HUDEP-2 (cell line): Measurements from ENCODE around the gene KIF5A.

Experiments
- DNase-seq, 76 experiments: peaks; one replicate each; lab custom pipeline; 2025; ENCODE audit not compliant: unreplicated experiment in 76 of 76; lab: John Stamatoyannopoulos, UW

The KIF5A gene

DNA sequence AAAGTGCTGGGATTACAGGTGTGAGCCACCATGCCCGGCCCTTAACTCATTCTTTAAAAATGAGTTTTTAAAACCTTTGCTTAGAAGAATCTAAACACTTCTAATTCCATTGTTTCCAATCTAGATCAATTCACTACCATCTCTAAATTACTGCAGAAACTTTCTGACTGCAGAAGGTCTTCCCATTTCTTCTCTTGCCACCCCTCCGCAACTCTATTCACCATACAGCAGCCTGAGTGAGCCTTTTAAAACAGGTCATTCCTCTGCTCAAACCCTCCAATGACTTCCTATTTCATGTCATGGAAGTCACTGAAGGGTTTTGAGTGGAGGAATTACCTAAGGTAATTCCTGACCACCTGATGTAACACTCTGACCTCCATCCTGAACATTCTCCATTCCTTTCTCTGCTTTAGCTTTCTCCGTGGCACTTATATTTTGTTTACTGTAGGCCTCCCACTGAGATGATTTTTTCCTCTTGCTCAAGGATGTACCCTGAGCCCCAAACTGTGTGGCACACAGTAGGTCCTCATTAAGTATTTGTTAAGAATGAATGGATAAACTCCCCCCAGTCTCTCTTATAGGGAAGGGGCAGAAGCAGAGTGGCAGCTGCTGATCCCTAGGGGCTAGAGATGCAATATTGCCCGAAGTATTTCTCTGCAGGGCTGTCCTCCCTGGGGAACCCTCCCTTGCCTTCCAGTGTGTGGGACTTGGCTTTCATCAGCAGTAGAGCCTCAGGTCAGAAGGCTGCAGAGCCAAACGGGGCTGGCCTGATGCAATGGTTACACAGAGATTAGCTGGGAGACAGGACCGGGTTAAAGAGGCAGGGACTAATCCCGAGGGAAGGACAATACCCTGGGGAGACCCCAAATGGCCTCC lies 30.7 kb upstream of the KIF5A start:
- peak in 18 of 76 experiments; percentile 2 to 41 (median 21) for DNase-seq

DNA sequence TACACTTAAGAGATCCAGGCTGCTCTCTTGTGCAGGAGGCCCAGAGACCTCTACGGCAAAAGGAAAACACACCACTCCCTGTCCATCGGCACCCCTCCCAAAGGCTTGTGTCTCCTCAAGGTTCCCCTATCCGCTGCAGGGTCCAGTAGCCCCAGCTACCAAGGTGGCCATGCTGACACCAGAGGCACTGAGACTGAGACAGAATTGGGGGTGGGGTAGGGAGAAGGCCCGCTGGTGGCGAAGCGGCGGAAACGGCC lies 30.1 kb upstream of the KIF5A start:
- DNase-seq, result peak in 12 of 76 experiments; percentile 8 to 50 (median 34)

DNA sequence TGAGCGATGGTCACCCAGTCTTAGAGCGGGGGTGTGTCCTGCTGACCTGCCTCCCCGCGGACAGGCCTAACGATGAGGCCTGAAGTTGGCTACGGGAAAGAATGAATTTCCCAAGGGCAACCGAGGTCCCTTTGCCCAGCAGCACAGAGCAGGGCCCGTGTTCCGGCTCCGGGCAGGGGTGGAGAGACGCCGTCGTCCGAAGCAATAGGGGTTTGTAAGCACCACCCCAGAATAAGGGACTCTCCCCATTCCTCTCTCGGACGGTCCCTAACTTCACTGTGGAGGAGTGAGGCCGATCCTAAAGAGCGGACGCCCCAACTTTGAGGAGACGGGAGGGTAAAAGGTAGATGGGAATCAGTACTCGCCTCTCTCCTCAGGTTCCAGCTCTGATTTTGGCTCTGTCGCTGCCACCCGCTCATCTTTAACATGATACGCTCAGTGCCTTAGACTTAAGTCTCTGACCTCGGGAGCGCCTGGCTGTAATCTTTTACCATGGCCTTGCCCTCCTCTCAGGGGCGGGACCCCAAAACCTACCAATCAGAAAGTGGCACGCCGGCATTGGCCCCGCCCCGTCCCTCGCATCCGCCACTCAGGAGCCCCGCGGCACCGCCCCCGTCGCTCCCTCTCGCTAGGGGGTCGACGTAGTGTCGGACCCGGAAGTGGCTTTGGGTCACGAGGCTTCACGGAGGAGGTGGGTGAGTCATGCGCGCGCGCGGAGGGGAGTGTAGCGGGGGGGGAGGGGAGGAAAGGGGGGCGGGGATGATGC lies 29.6 kb upstream of the KIF5A start, which contains the start of gene DDIT3:
Gene DDIT3 (minus strand): TSS at position 462 of the 766 bp plus-strand sequence. CDS start 3,108 bp downstream, outside the sequence.
- DNase-seq, result peak; percentile 32 to 99 (median 98)

DNA sequence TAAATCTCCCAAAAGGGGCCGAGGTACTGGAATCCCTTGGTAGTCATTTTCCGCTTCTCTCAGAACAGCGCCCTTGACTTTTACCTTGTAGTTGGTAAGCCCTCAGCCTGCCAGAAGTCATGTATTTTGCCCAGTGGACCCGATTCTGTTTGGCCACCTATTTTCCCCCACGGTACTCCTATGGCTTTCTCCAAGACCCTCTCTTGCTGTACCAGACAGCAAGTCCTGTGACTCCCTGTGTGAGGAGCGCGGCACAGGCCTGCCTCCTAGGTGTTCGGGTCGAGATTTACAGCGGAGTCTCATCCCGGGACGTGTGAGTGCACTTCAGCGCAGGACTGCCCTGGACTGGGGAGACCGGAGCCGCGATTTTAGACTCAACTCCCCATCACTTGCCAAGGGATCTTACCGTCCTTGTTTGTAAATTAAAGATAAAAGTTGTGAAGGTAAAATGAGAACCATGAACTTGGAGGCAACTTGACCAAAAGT lies 28.3 kb upstream of the KIF5A start:
- peak in 7 of 76 experiments; percentile 12 to 56 (median 40) for DNase-seq

DNA sequence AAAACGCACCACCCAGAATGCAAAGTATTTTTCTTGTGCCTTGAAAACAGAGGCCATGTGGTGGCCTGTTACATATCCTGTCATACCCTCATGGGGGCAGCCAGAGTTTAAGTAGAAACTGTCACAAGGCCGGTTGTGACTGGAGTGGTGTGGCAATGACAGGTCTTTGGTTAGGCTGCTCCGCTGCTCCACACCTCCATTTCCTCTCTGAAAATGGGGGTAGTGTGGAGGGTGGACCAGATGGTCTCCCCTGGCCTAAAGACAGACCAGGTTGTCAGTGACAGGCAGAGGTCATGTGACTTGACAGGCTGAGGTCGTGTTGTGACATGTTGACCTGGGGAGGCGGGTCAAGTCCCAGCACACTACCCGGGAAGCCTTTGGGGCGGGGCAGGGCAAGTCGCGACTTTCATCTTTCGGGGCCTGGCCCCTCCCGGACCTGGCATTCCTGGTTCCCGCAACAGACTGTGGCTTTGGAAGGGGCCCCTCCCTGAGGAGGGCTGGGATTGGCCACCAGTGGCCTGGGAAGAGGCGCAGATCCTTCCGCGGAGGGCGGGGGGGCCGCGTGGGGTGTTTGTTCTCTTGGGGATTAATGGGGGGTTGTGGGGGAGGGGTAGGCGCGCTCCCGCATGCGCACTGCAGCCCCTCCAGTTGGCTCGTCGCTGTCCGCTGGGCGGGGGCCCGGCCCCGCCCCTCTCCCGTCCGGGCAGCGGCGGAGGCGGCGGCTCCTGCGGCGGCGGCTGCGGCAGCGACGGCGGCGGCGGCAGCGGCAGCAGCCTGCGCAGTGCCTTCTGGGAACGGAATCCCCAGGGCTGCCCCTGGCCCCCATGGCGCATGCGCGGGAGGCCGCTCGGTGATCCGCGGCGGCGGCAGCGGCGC lies 27.6 kb upstream of the KIF5A start, which contains the start of gene MBD6:
Gene MBD6 (plus strand): TSS at position 814 of the 876 bp plus-strand sequence. CDS start 1,480 bp downstream, outside the sequence.
- DNase-seq, result peak; percentile 66 to 96 (median 89)

DNA sequence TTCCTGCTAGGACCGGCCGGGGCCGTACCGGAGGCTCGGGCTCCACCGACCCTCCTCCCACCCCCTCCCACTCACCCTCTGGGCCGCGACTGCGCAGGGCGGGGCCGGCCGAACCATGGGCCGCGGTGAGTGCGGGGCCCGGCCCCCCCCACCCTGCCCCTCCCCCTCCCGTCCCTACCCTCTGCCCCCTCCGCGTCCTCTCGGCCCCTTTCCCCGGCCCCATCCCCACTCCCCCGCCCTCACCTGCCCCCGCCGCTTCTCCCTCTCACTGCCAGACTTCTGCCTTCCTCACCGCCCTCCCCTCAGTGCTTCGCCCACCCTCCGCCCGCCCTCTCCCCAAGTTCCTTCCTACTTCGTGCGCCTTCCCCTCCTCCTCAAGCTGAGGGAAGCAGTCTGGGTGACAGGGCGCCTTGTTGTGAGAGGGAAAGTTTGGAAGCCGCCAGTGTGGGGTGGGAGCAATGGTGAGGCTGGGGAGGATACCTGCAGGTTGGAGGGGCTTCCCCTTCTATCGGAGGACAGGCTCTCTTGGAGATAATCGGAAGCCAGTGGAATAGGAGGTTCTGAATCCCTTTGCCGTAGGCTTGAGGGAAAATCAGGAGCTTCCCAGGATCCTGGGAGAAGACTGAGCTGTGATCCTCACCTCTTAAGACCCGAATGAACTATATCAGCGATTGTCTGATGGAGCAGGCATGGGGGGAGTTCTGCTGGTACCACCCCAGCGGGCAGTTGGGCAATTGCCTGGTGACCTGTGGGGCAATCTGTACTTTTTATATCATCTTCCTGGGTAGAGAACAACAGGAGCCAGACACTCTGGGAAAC lies 26.7 kb upstream of the KIF5A start:
- DNase-seq, result peak in 4 of 76 experiments; percentile 11 to 41 (median 22)

DNA sequence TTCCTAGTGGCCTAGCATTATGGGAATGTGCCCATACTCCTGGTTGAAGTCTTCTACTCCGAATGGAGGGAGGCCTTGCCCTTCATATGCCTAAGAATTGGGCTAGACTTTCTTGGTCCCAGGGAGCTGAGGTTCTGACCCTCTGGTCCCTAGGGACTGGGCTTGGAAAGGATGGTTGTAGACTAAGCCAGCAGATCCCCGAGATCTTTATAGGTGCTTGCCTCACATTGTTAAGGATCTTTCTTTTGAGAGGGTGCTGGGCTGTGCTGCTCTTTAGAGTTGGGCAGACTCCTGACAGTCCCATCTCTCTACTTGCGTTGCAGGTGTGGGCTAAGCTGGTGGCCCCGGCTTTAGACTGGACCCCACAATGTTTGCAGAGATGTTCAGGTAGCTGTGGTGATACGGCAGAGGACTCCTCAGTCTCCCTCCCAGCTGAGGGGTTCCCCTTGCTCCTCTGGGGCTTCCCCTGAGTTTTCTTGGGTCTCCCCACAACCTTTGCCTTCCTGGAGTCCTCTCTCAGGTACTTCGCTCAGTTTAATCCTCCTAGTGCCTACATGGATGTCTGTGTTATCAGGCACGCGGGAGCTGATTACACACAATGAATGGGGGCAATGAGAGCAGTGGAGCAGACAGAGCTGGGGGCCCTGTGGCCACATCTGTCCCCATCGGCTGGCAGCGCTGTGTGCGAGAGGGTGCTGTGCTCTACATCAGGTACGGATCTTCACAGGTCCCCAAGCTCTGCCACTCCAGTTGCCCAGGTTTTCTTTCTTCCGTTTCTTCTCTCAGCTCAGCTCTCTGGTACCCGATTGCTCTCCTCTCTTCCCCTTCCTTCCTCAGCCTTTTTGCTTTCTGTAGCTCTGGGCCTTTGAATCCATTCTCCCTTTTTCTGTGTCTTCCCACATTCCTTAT lies 25.9 kb upstream of the KIF5A start:
- no peak for DNase-seq

DNA sequence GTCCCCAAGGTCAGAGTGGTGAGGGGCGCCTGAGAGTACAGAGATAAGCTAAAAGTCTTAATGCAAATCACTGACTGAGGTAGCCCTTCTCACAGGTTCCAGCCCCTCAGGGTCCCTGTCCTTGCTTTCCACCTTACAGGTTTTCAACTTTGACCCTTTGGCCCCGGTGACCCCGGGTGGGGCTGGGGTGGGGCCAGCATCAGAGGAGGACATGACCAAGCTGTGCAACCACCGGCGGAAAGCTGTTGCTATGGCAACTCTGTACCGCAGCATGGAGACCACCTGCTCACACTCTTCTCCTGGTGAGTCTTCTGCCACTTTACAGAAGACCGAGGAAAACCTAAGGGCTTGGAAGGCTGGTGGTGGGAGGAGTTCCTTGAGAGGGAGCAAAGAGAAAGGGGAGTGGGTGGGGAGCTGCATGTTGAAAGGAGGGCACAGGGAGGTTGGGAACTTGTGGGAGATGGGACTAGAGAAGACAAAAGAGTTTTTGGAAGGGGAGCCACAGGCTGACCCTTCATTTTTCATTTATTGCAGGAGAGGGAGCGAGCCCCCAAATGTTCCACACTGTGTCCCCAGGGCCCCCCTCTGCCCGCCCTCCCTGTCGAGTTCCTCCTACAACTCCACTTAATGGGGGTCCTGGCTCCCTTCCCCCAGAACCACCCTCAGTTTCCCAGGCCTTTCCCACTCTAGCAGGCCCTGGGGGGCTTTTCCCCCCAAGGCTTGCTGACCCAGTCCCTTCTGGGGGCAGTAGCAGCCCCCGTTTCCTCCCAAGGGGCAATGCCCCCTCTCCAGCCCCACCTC lies 24.8 kb upstream of the KIF5A start:
- no peak for DNase-seq

DNA sequence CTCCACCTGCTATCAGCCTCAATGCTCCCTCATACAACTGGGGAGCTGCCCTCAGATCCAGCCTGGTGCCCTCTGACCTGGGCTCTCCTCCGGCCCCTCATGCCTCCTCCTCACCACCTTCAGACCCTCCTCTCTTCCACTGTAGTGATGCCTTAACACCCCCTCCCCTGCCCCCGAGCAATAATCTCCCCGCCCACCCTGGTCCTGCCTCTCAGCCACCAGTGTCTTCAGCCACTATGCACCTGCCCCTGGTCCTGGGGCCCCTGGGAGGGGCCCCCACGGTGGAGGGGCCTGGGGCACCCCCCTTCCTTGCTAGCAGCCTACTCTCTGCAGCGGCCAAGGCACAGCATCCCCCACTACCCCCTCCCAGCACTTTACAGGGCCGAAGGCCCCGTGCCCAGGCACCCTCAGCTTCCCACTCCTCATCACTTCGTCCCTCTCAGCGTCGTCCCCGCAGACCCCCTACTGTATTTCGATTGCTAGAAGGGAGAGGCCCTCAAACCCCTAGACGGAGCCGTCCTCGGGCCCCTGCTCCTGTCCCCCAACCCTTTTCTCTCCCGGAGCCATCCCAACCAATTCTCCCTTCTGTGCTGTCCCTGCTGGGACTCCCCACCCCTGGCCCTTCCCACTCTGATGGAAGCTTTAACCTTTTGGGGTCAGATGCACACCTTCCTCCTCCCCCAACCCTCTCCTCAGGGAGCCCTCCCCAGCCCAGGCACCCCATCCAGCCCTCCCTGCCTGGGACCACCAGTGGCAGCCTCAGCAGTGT lies 24.0 kb upstream of the KIF5A start:
- DNase-seq, result no peak

DNA sequence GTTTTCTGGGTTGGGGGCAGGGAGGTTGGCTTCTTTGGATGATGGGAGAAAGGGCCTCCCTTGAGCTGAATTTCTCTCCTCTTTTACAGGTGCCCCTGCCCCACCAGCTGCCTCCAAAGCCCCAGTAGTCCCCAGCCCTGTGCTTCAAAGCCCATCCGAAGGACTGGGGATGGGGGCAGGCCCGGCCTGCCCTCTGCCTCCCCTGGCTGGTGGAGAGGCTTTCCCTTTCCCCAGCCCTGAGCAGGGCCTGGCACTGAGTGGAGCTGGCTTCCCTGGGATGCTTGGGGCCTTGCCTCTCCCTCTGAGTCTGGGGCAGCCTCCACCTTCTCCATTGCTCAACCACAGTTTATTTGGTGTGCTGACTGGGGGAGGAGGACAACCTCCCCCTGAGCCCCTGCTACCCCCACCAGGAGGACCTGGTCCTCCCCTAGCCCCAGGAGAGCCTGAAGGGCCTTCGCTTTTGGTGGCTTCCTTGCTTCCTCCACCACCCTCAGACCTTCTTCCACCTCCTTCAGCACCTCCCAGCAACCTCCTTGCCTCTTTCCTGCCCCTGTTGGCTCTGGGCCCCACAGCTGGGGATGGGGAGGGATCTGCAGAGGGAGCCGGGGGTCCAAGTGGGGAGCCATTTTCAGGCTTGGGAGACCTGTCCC lies 23.2 kb upstream of the KIF5A start:
- DNase-seq, result no peak

DNA sequence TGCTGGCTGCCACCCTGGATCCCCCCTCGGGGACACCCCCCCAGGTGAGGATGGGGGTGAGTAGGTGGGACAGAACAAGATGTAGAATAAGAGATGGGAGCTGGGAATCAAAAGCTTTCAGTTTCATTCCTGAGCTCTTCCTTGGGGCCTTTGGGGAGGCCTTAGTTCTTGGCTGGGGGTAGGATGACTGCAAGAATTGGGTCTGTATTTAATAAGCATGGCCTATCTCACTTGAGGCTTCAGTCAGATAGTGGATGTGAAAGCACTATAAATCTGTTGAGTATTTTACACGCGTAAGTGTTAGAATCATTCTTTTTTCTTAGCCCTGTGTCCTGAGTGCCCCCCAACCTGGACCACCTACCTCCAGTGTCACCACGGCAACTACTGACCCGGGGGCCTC lies 22.7 kb upstream of the KIF5A start:
- no peak for DNase-seq

DNA sequence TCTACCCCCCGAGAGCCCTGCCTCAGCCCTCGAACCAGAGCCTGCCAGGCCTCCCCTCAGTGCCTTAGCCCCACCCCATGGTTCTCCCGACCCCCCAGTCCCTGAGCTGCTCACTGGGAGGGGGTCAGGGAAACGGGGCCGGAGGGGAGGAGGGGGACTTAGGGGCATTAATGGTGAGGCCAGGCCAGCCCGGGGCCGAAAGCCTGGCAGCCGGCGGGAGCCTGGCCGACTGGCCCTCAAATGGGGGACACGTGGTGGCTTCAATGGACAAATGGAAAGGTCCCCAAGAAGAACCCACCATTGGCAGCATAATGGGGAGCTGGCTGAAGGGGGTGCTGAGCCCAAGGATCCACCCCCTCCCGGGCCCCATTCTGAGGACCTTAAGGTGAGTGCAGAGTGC lies 21.7 kb upstream of the KIF5A start:
- DNase-seq, result no peak

DNA sequence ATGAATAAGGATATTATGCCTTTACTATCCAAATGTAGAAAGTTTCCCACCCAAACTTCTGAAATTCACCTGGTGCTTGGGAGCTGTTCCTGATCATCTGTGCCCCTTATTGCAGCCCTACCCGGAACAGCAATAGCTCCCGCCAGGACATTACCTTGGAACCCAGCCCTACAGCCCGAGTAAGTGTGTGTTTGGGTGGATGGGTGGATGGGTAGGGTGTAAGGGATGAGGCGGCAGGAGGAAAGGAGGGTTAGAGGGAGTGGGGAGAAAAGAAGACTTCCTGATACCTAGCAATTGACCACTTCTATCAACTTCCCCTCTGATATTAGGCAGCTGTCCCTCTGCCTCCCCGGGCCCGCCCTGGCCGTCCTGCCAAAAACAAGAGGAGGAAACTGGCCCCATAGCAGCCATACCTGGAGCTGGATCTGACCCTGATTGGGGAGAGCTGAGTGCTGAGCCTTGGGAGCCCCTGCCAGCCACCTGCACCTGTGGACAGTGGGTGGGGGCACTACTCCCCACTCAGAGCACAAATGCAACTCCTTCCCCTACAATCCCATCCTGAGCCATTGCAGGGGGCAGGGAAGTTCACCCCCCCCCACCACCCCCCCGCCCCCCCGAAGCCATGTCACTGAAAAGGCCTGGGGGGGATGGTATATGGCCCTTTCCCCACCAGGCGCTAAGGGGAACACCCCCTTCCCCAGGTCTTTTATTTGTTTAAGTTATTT lies 20.9 kb upstream of the KIF5A start:
- no peak for DNase-seq

DNA sequence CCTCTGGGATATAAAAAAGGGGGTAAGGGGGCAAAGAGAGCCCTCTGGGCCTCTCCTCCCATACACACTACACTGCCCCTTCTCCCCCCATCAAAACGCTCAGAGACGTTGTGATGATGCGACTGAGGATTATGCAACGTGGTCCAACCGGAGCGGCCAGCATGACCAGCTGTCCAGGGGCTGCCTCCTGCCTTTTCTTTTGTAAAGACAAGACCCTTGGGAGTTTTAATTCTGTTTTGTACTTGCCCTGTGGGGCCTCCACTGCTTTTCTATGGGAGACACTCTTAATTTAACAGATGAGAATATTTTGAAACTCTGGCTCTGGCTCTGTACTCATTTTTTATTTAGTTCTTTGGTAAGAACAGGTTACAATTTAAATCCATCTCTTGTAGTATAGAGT lies 20.0 kb upstream of the KIF5A start:
- DNase-seq, result no peak

DNA sequence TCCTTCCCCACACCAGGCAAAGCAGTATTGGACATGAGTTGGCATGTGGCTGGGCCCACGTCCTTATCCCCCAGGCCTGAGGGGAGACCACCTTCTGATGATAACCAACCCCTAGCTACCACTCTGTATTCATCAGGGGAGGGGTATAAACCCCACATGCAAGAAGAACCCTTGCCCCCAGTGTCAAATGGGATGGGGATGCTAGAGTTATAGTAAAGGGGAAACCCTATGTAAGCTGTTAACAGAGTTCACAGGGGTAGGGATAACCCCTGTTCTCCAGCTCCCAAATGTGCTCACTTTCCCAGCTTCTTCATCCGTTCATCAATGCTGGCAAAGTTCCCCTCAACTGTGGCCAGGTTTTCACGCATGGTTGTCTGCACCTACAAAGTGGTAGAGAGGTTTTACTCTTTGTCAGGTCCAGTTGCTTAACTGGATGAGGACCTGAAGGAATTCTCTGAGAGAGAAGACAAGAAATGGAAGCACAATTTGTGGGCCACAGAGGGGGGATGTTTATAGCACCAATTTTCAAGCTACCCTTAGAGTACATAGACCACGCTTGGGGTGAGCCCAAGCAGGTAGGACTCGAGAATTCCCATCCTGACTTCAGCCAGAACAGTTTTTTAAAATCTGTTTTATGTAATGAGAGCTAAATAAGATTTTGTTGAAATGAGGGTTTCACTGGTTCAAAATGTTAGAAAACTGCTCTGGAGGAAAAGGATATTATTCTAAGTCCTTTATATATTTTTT lies 19.3 kb upstream of the KIF5A start:
- DNase-seq, result no peak
